Measurements from ENCODE around the gene LENG8. TPM values are rescaled to one million over a fixed set of nuclear protein-coding genes. Genes with fewer than 3 reads are reported as not detected.

LENG8 gene
- total and polyA plus RNA-seq, 2 of the 13 experiments (the other 11 are each of a cell fraction or from before 2014, with no cell fraction given), result 14.3 to 41.9 TPM

- TF ChIP-seq ZNF142 (CRISPR knock-in tag; IDR thresholded peaks at IDR 0.05), result 0 out of 2 replicates have a peak, but pooled peaks have one; percentile 51
- no peak for TF ChIP-seq SSRP1 (CRISPR knock-in tag; IDR thresholded peaks at IDR 0.05)
- no peak for TF ChIP-seq CAMTA2 (CRISPR knock-in tag; IDR thresholded peaks at IDR 0.05; ENCODE audit: borderline replicate concordance)
- TF ChIP-seq XRCC5 (optimal IDR thresholded peaks at IDR 0.05; ENCODE audit: low read length), result peak; percentile 27
- TF ChIP-seq PPARG (CRISPR knock-in tag; conservative IDR thresholded peaks at IDR 0.05), result peak; percentile 39; the same call in 1 of the 2 replicates
- no peak for TF ChIP-seq AFF4 (CRISPR knock-in tag; IDR thresholded peaks at IDR 0.05)
- no peak for TF ChIP-seq ZNF180 (CRISPR knock-in tag; IDR thresholded peaks at IDR 0.05; ENCODE audit: borderline replicate concordance, low read depth)
- TF ChIP-seq ZNF451 (CRISPR knock-in tag; IDR thresholded peaks at IDR 0.05), result 0 out of 2 replicates have a peak, but pooled peaks have one; percentile 40
- TF ChIP-seq MAFF (IDR thresholded peaks at IDR 0.05; ENCODE audit: low read depth, low read length), result no peak
- peak; percentile 81 for TF ChIP-seq ASH2L (IDR thresholded peaks at IDR 0.05; ENCODE audit: insufficient read length, low read depth, low read length)
- peak; percentile 70; the same call in 1 of the 2 replicates for TF ChIP-seq ZNF232 (CRISPR knock-in tag; IDR thresholded peaks at IDR 0.05; ENCODE audit: borderline replicate concordance)
- peak; percentile 65; the same call in 1 of the 2 replicates for TF ChIP-seq ISL2 (CRISPR knock-in tag; IDR thresholded peaks at IDR 0.05)
- no peak for TF ChIP-seq HMG20A (CRISPR knock-in tag; IDR thresholded peaks at IDR 0.05; ENCODE audit: borderline replicate concordance)
- TF ChIP-seq POGK (CRISPR knock-in tag; conservative IDR thresholded peaks at IDR 0.05), result 0 out of 2 replicates have a peak, but pooled peaks have one; percentile 26
- TF ChIP-seq ZFP37 (CRISPR knock-in tag; IDR thresholded peaks at IDR 0.05; ENCODE audit: borderline replicate concordance), result no peak; the same call in 1 of the 2 replicates
- TF ChIP-seq MAZ (IDR thresholded peaks at IDR 0.05; ENCODE audit: borderline replicate concordance, low read depth, low read length), result no peak
- 0 out of 2 replicates have a peak, but pooled peaks have one; percentile 58 for TF ChIP-seq MAZ (CRISPR knock-in tag; IDR thresholded peaks at IDR 0.05; ENCODE audit: low read depth)
- 0 out of 2 replicates have a peak, but pooled peaks have one; percentile 28 for TF ChIP-seq ZNF121 (CRISPR knock-in tag; IDR thresholded peaks at IDR 0.05)
Observed at GRCh38 chr19:54464630-54465425, 15.8 kb downstream of the LENG8 start (continued).

Measured in HepG2 (cell line).